Loucy (cell line): ENCODE measurements around the gene DDX20.

ENCODE experiments used
- H2AFZ ChIP-seq: fragments of 200-600 bp; sonication (generic); 2 replicates; pipeline ENCODE4 v1.6.0; 2016; ENCODE audit warnings: antibody characterized with exemption, mild to moderate bottlenecking, low read length, moderate library complexity
- H3F3A ChIP-seq: fragments of 200-600 bp; 2 replicates; pipeline ENCODE4 v1.6.0; 2016; ENCODE audit warnings: antibody characterized with exemption, low read depth, mild to moderate bottlenecking
- H3K27me3 ChIP-seq: fragments of 200-600 bp; sonication (generic); 2 replicates; pipeline ENCODE4 v1.6.1; 2014; ENCODE audit warnings: low read length, mild to moderate bottlenecking; ENCODE audit not compliant: insufficient read depth, poor library complexity, severe bottlenecking
- H3K36me3 ChIP-seq: fragments of 200-600 bp; sonication (generic); 2 replicates; pipeline ENCODE4 v1.6.1; 2016; ENCODE audit warnings: low read length; ENCODE audit not compliant: insufficient read depth
- H3K4me1 ChIP-seq: fragments of 200-600 bp; sonication (generic); 2 replicates; pipeline ENCODE4 v1.5.1; 2014; ENCODE audit warnings: low read length, mild to moderate bottlenecking; ENCODE audit not compliant: insufficient read depth, poor library complexity, severe bottlenecking
- H3K4me2 ChIP-seq: fragments of 200-600 bp; sonication (generic); 2 replicates; pipeline ENCODE4 v1.6.0; 2014; ENCODE audit warnings: antibody characterized with exemption, low read length, low read depth, mild to moderate bottlenecking; ENCODE audit not compliant: poor library complexity, severe bottlenecking
- H3K4me3 ChIP-seq: fragments of 200-600 bp; sonication (generic); 2 replicates; pipeline ENCODE4 v1.5.1; 2014; ENCODE audit warnings: low read length, mild to moderate bottlenecking, mixed read lengths; ENCODE audit not compliant: poor library complexity, severe bottlenecking
- H3K79me2 ChIP-seq: fragments of 200-600 bp; sonication (generic); 2 replicates; pipeline ENCODE4 v1.6.1; 2014; ENCODE audit warnings: low read length; ENCODE audit not compliant: insufficient read depth
- H3K9ac ChIP-seq: fragments of 200-600 bp; sonication (generic); 2 replicates; pipeline ENCODE4 v1.6.0; 2014; ENCODE audit warnings: mild to moderate bottlenecking, low read depth, low read length, moderate library complexity; ENCODE audit not compliant: poor library complexity, severe bottlenecking
- H3K9me2 ChIP-seq: fragments of 200-600 bp; sonication (generic); replicated peaks from 2 replicates; pipeline ENCODE4 v1.6.1; 2016; ENCODE audit warnings: low read depth, low read length, mixed read lengths
- H3K9me3 ChIP-seq: fragments of 200-600 bp; sonication (generic); 2 replicates; pipeline ENCODE4 v1.6.1; 2014; ENCODE audit warnings: mild to moderate bottlenecking, antibody characterized with exemption, low read length, low read depth; ENCODE audit not compliant: insufficient read depth
- H4K20me1 ChIP-seq: fragments of 200-600 bp; sonication (generic); 2 replicates; pipeline ENCODE4 v1.6.0; 2014; ENCODE audit warnings: antibody characterized with exemption, low read length, mild to moderate bottlenecking; ENCODE audit not compliant: insufficient read depth, poor library complexity, severe bottlenecking
- CTCF ChIP-seq: fragments of 200-600 bp; sonication (generic); conservative IDR thresholded peaks from 2 replicates; pipeline ENCODE4 v1.5.1; 2014; ENCODE audit warnings: mild to moderate bottlenecking, antibody characterized with exemption, low read length
- EZH2phosphoT487 ChIP-seq: fragments of 200-600 bp; IDR thresholded peaks from 2 replicates; pipeline ENCODE4 v1.6.1; 2018; ENCODE audit warnings: antibody characterized with exemption, mild to moderate bottlenecking, moderate library complexity, borderline replicate concordance

The DDX20 gene

GRCh38 chr1:111729946-111730681, 25.6 kb upstream of the DDX20 start:
- no peak for TF ChIP-seq CTCF
- TF ChIP-seq EZH2phosphoT487, result no peak
- Histone ChIP-seq H3K4me1 (no peaks in the 10 kb centered on the region), H3K9me2 (no peaks in the 10 kb centered on the region)

DNA sequence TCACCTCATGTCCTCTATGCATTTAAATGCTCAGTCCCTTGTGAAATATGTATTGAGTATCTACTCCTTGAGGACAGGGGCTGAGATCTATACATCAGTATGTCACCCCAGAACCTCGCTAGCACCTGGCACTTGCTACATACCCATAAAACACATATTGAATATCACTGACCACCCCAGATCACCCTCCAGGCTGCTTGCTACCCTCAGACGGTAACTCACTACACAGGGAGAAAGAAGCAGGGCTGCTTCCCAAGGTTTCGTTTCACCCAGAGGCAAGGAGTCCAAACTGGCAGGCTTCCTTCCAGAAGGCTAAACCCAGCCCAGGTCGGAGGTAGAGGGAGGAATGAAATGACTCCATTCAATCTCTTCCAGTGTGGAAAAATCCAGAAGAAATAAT, 25.0 kb upstream of the DDX20 start:
- Histone ChIP-seq H3K9ac (no peak overlapping the region), H3K4me3 (no peak overlapping the region), H3K9me3 (no peaks in the 10 kb centered on the region), H4K20me1 (no peaks in the 10 kb centered on the region), H3K4me2 (no peak overlapping the region), H3F3A (no peaks in the 10 kb centered on the region), H2AFZ (no peak overlapping the region), H3K36me3 (no peaks in the 10 kb centered on the region), H3K9me2 (no peaks in the 10 kb centered on the region), H3K27me3 (no peaks in the 10 kb centered on the region), H3K79me2 (no peaks in the 10 kb centered on the region), H3K4me1 (no peaks in the 10 kb centered on the region)
- no peak for TF ChIP-seq EZH2phosphoT487
- no peak for TF ChIP-seq CTCF

More at GRCh38 chr1:111729946-111730681, 25.6 kb upstream of the DDX20 start:
- H3K27me3 ChIP-seq, result no peaks in the 10 kb centered on the region
- no peaks in the 10 kb centered on the region for H4K20me1 ChIP-seq
- no peaks in the 10 kb centered on the region for H3F3A ChIP-seq
- no peaks in the 10 kb centered on the region for H3K79me2 ChIP-seq
- no peaks in the 10 kb centered on the region for H3K9me3 ChIP-seq
- H3K9ac ChIP-seq, result no peak overlapping the region
- H3K4me3 ChIP-seq, result no peak overlapping the region
- H3K36me3 ChIP-seq, result no peaks in the 10 kb centered on the region
- H3K4me2 ChIP-seq, result no peak overlapping the region
- no peak overlapping the region for H2AFZ ChIP-seq

DNA sequence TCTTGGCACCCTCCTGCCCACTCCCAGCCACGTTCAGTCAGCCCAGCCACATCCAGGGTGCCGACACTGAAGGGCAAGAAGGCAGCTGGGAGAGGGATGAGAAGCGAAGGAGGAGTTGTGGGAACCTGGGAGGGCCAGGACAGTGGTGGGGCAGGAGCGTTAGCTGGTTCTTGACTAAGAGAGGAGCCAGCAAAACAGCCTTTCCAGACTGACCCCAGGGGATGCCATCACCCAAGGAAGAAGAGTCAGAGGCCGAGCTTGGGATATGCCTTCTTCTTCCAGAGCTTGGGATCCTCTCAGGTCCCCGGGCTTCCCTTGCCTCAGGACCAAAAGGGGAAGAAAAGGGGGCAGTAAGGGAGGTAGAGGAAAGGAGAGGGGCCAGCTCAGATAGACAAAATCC, 23.7 kb upstream of the DDX20 start:
- no peak overlapping the region for H3K9ac ChIP-seq
- H3K4me3 ChIP-seq, result no peak overlapping the region
- no peaks in the 10 kb centered on the region for H3F3A ChIP-seq
- H3K4me1 ChIP-seq, result peaks cover 3% of the 10 kb centered on the region
- no peak for TF ChIP-seq EZH2phosphoT487
- TF ChIP-seq CTCF, result no peak
- H2AFZ ChIP-seq, result no peak overlapping the region
- no peaks in the 10 kb centered on the region for H3K27me3 ChIP-seq
- H4K20me1 ChIP-seq, result no peaks in the 10 kb centered on the region
- H3K79me2 ChIP-seq, result no peaks in the 10 kb centered on the region
- no peaks in the 10 kb centered on the region for H3K36me3 ChIP-seq
- no peaks in the 10 kb centered on the region for H3K9me3 ChIP-seq
- H3K4me2 ChIP-seq, result no peak overlapping the region
- H3K9me2 ChIP-seq, result no peaks in the 10 kb centered on the region
